Liver (tissue), 9 donors: ENCODE measurements around the gene SOBP. TPM values are rescaled to one million over a fixed set of nuclear protein-coding genes. Genes with fewer than 3 reads are reported as not detected.
A peak's percentile ranks its signal among the peaks of the same experiment; 100 is the strongest.

ENCODE experiments used
- DNase-seq: peaks from one replicate; pipeline ENCODE4 v3.0.0-alpha.2; 2017; ENCODE audit warnings: low spot score
- H3K27ac ChIP-seq, 2 donors: one replicate each; pipeline ENCODE4 v1.7.0; 2013; ENCODE audit warnings: inconsistent platforms in 2 of 2, low read length in 2 of 2, control low read depth in 1 of 2, low read depth in 1 of 2, mild to moderate bottlenecking in 1 of 2
- H3K27me3 ChIP-seq, 4 donors: one replicate each; pipeline versions ENCODE4 v1.6.1 to v1.7.0; 2013; ENCODE audit warnings: low read length in 3 of 4, inconsistent platforms in 1 of 4, mild to moderate bottlenecking in 1 of 4, moderate library complexity in 1 of 4; ENCODE audit not compliant: control insufficient read depth in 4 of 4, insufficient read depth in 4 of 4
- H3K36me3 ChIP-seq, 4 donors: one replicate each; pipeline versions ENCODE4 v1.6.1 to v1.7.0; 2013; ENCODE audit warnings: low read length in 3 of 4, mild to moderate bottlenecking in 3 of 4, low read depth in 1 of 4, moderate library complexity in 1 of 4; ENCODE audit not compliant: control insufficient read depth in 4 of 4, insufficient read depth in 3 of 4
- H3K4me1 ChIP-seq, 4 donors: one replicate each; pipeline versions ENCODE4 v1.6.1 to v1.7.0; 2013; ENCODE audit warnings: low read length in 3 of 4, mild to moderate bottlenecking in 3 of 4, moderate library complexity in 1 of 4; ENCODE audit not compliant: control insufficient read depth in 4 of 4, insufficient read depth in 4 of 4
- H3K4me3 ChIP-seq, 3 donors: one replicate each; pipeline versions ENCODE4 v1.6.1 to v1.7.0; 2013; ENCODE audit warnings: low read length in 3 of 3, control low read depth in 1 of 3, low read depth in 1 of 3, mild to moderate bottlenecking in 1 of 3
- H3K9ac ChIP-seq, 2 donors: one replicate each; pipeline ENCODE4 v1.7.0; 2013; ENCODE audit warnings: low read length in 2 of 2, mild to moderate bottlenecking in 2 of 2, moderate library complexity in 2 of 2, control low read depth in 1 of 2, low read depth in 1 of 2
- H3K9me3 ChIP-seq, 4 donors: one replicate each; pipeline versions ENCODE4 v1.6.1 to v1.7.0; 2013; ENCODE audit warnings: low read length in 3 of 4; ENCODE audit not compliant: control insufficient read depth in 4 of 4
- CTCF ChIP-seq: fragments of 150-350 bp; IDR thresholded peaks from 2 replicates; pipeline ENCODE4 v1.5.1; 2017; ENCODE audit warnings: improper control_type of control experiment, low read depth, low read length; ENCODE audit not compliant: missing input control
- FOXA1 ChIP-seq: IDR thresholded peaks from 2 replicates; pipeline ENCODE4 v1.6.1; 2016; ENCODE audit warnings: antibody characterized with exemption
- GABPA ChIP-seq, 2 donors: IDR thresholded peaks in 1 of 2; conservative IDR thresholded peaks in 1 of 2; 2 replicates each; pipeline ENCODE4 v1.6.1; 2016; ENCODE audit warnings: antibody characterized with exemption in 2 of 2, mild to moderate bottlenecking in 1 of 2, moderate library complexity in 1 of 2
- HNF4A ChIP-seq, 2 donors: conservative IDR thresholded peaks; 2 replicates each; pipeline ENCODE4 v1.6.1; 2016; ENCODE audit warnings: antibody characterized with exemption in 2 of 2, mild to moderate bottlenecking in 2 of 2
- HNF4G ChIP-seq: IDR thresholded peaks from 2 replicates; pipeline ENCODE4 v1.6.1; 2016; ENCODE audit warnings: antibody characterized with exemption
- JUND ChIP-seq, 2 donors: IDR thresholded peaks; 2 replicates each; pipeline ENCODE4 v1.6.1; 2016; ENCODE audit warnings: antibody characterized with exemption in 2 of 2
- MAX ChIP-seq: IDR thresholded peaks from 2 replicates; pipeline ENCODE4 v1.6.1; 2016; ENCODE audit warnings: antibody characterized with exemption
- RAD21 ChIP-seq, 2 donors: IDR thresholded peaks; 2 replicates each; pipeline ENCODE4 v1.6.1; 2016; ENCODE audit warnings: antibody characterized with exemption in 2 of 2, mild to moderate bottlenecking in 2 of 2
- RXRA ChIP-seq, 2 donors: IDR thresholded peaks; 2 replicates each; pipeline ENCODE4 v1.6.1; 2017 to 2018; ENCODE audit warnings: antibody characterized with exemption in 2 of 2, mild to moderate bottlenecking in 1 of 2
- SP1 ChIP-seq: IDR thresholded peaks from 2 replicates; pipeline ENCODE4 v1.6.1; 2018; ENCODE audit warnings: antibody characterized with exemption, mild to moderate bottlenecking
- YY1 ChIP-seq: IDR thresholded peaks from 2 replicates; pipeline ENCODE4 v1.6.1; 2016; ENCODE audit warnings: antibody characterized with exemption, mild to moderate bottlenecking
- ZBTB33 ChIP-seq: IDR thresholded peaks from 2 replicates; pipeline ENCODE4 v1.6.1; 2016; ENCODE audit warnings: antibody characterized with exemption
- WGBS: extraction: QIAGEN DNeasy Blood & Tissue Kit; methylation state at CpG from one replicate; pipeline ENCODE4 v1.1.7; 2013; 5-methylcytosine and 5-hydroxymethylcytosine counted together
- polyA plus RNA-seq, 2 donors: library from polyadenylated mRNA; stranded (reverse) in 1 of 2; unstranded in 1 of 2; fragments of 200-250 nt in 1 of 2; fragments of >200 nt in 1 of 2; fragmentation: Nextera tagmentation in 1 of 2; extraction: Ambion mirVana in 1 of 2; gene quantifications; one replicate each; pipeline versions ENCODE4 v1.2.1 to v1.2.3, GENCODE V29; 2013 to 2015
- total RNA-seq, 2 donors: library from RNA; depleted of rRNA; stranded (reverse); fragments of >200 nt; gene quantifications; one replicate each; pipeline ENCODE4 v1.2.3, GENCODE V29; 2014
- TF ChIP-seq, protein P1 (sequence below): IDR thresholded peaks from 2 replicates; pipeline ENCODE4 v1.6.1; 2016; ENCODE audit warnings: antibody characterized with exemption
- donor health status: healthy.
- donor health status: healthy.
- donor health status: healthy.
- donor health status: healthy.
- donor health status: healthy.

SOBP gene
- total and polyA plus RNA-seq, 4 donors = 0.99 to 5.4 (median 1.9) TPM

GRCh38 chr6:107703606-107704005 is 213.7 kb downstream of the SOBP start:
- DNase-seq = no peak
- H3K9ac ChIP-seq = no peak overlapping the region
- H3K27me3 ChIP-seq = no peaks in the 10 kb centered on the region
- H3K9me3 ChIP-seq = no peaks in the 10 kb centered on the region
- no peak overlapping the region for H3K4me3 ChIP-seq
- H3K36me3 ChIP-seq = no peaks in the 10 kb centered on the region
- 92% methylated on average over 5 of the region's 5 CpGs for WGBS
- no peak overlapping the region for H3K27ac ChIP-seq
- H3K4me1 ChIP-seq = peaks cover 0 to 8% (median 2%) of the 10 kb centered on the region in 4 donors
- TF ChIP-seq ZBTB33 (no peak), HNF4G (no peak)

GRCh38 chr6:107704347-107705013 is 214.6 kb downstream of the SOBP start:
- 37% methylated on average over 8 of the region's 8 CpGs for WGBS
- no peak for DNase-seq
- Histone ChIP-seq H3K36me3 (no peaks in the 10 kb centered on the region), H3K27me3 (no peaks in the 10 kb centered on the region), H3K9ac (no peak overlapping the region), H3K27ac (no peak overlapping the region), H3K4me3 (no peak overlapping the region), H3K9me3 (no peaks in the 10 kb centered on the region), H3K4me1 (peaks cover 0 to 8% (median 2%) of the 10 kb centered on the region in 4 donors)
- TF ChIP-seq RXRA (IDR thresholded peaks at IDR 0.05) (peak in 1 of 2 donors; percentile 38), SP1 (peak; percentile 12), FOXA1 (no peak), RAD21 (IDR thresholded peaks at IDR 0.05) (peak; percentile 76 to 80), HNF4G (peak; percentile 44), JUND (IDR thresholded peaks at IDR 0.05) (no peak), CTCF (peak; percentile 72), HNF4A (conservative IDR thresholded peaks at IDR 0.05) (peak; percentile 71 to 77)

DNA sequence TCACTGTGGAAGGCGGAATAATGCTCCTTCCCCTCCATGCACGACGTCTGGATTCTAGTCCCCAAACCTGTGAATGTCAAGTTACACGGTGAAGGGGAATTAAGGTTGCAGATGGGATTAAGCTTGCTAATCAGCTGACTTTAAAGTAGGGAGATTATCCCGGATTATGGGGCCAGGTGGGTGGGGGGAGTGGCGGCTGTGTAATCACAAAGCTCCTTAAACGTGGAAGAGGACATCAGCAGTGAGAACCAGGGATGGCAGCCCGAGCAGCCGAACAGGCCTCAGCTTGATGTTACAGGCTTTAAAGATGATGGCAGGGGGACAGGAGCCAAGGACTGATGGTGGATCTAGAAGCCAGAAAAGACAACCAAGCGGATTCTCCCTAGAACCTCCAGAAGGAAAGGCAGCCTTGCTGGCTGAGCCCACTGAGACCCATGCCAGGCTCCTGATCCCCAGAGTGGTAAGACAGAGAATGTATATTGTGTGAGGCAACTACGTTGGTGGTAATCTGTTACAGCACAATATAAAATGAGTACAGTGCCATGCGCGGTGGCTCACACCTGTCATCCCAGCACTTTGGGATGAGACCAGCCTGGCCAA is 216.7 kb downstream of the SOBP start:
- Histone ChIP-seq H3K9ac (no peak overlapping the region), H3K27ac (no peak overlapping the region), H3K36me3 (no peaks in the 10 kb centered on the region), H3K4me3 (no peak overlapping the region), H3K27me3 (no peaks in the 10 kb centered on the region), H3K4me1 (peaks cover 0 to 8% (median 2%) of the 10 kb centered on the region in 4 donors), H3K9me3 (no peaks in the 10 kb centered on the region)
- WGBS = 89% methylated on average over 13 of the region's 13 CpGs
- DNase-seq = no peak
- TF ChIP-seq GABPA (IDR thresholded peaks at IDR 0.05 in 1 of 2, conservative IDR thresholded peaks at IDR 0.05 in 1 of 2) (no peak), HNF4G (no peak), MAX (no peak), FOXA1 (no peak), RXRA (IDR thresholded peaks at IDR 0.05) (no peak), ZBTB33 (no peak), YY1 (no peak), CTCF (no peak)
- TF ChIP-seq, protein P1, sequence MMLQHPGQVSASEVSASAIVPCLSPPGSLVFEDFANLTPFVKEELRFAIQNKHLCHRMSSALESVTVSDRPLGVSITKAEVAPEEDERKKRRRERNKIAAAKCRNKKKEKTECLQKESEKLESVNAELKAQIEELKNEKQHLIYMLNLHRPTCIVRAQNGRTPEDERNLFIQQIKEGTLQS = no peak
